GM21447 (cell line): ENCODE data around the gene CDIP1.

ENCODE experiments used
- ATAC-seq: cut with Tn5 transposase; IDR thresholded peaks from one replicate; pipeline ENCODE4 v1.9.1; 2021; ENCODE audit not compliant: unreplicated experiment

The CDIP1 gene

GRCh38 chr16:4515611-4516233 lies 22.9 kb downstream of the CDIP1 start:
- ATAC-seq: no peak

GRCh38 chr16:4514606-4515005 lies 24.0 kb downstream of the CDIP1 start:
- no peak for ATAC-seq

DNA sequence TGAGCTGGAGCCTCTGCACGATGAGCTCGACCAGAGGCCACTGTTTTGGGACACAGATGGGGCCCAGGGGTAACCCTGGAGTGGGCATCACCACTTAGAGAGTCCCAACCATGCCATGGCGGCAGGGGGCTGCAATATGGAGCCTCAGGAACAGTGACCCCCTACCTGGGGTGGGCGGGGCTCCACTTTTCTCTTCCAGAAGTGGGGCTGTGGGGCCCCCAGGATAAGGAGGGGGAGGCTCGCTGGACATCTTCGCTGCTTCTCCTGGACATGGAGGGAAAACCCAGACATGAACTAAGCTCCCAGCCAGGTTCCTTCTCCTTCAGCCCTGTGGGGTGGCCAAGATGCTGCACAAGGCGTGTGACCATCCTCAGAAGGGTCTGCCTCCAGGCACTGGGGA lies 24.7 kb downstream of the CDIP1 start:
- no peak for ATAC-seq

- no peak for ATAC-seq
These were observed 25.3 kb downstream of the CDIP1 start for GRCh38 chr16:4513086-4513860.

- ATAC-seq: no peak
These were observed 26.1 kb downstream of the CDIP1 start for GRCh38 chr16:4512473-4512872.

- ATAC-seq: no peak
These were observed 27.0 kb downstream of the CDIP1 start for GRCh38 chr16:4511441-4512082.

- ATAC-seq: no peak
These were observed 27.7 kb downstream of the CDIP1 start for GRCh38 chr16:4510747-4511426.

DNA sequence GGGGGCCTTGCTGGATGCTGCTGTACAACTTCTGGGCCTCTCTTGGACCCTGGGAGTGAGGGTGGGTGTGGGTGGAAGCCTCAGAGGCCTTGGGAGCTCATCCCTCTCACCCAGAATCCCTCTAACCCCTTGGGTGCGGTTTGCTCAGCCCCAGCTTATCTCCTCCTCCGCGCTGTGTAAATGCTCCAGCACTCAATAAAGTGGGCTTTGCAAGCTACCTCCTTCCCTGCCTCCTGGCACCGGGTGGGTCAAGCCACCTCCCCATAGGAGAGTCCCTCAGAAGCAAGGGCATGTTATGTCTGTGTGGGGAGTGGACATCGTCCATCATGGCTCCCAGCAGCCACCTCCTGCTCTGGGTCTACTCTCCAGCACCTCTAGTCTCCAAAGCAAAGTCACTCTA lies 28.4 kb downstream of the CDIP1 start:
- no peak for ATAC-seq

DNA sequence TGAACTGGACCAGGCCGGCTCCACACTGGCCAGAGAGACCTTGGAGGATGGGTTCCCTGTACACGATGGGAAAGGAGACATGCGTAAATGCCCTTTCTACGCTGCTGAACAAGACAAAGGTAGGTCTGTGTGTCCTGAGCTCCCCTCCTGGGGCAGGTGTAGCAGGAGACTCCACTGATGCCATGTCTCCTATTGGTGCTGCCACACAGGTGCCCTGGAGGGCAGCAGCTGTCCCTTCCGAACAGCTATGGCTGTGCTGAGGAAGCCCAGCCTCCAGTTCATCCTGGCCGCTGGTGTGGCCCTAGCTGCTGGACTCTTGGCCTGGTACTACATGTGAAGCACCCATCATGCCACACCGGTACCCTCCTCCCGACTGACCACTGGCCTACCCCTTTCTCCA lies 29.2 kb downstream of the CDIP1 start:
- no peak for ATAC-seq

DNA sequence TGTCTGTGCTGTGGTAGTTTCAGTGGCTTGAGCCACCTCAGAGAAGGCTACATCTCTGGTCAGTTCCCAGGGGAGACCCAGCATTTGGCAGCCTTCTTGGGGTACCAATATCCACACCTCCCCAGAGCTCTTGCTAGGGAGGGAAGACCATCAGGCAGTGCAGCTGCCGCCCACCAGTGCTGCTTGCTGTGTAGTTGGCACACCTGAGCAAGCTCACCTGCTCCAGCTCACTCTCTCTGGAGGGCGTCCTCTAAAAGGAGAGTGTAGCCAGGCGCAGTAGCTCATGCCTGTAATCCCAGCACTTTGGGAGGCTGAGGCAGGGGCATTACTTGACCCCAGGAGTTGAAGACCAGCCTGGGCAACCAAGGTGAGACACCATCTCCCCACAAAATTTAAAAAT lies 29.8 kb downstream of the CDIP1 start:
- no peak for ATAC-seq

- no peak for ATAC-seq
These were observed 30.8 kb downstream of the CDIP1 start for GRCh38 chr16:4507588-4508345.

DNA sequence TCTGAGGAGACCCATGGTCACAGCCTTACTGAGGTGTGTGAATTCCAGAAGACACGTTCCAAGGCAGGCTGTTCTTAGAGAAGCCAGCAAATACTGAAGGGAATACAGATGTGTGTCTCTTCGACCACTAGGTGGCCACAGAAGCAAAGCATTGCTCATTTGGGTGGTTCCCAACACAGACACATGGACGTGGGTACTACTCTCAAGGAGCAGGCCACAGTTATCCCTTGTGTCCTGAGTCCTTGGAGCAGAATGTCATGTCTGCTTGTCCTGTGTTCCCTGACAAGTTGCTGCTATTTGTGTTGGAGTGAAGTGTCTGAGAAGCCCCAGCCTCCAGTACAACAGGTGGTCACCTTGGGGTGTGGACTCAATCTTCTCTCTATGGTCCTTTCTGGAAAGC lies 32.1 kb downstream of the CDIP1 start:
- ATAC-seq: no peak

- peak; percentile 89 for ATAC-seq
These were observed 33.0 kb downstream of the CDIP1 start for GRCh38 chr16:4505356-4506147.

- no peak for ATAC-seq
These were observed 37.5 kb downstream of the CDIP1 start for GRCh38 chr16:4501071-4501478.

GRCh38 chr16:4500272-4500671 lies 38.3 kb downstream of the CDIP1 start:
- no peak for ATAC-seq

DNA sequence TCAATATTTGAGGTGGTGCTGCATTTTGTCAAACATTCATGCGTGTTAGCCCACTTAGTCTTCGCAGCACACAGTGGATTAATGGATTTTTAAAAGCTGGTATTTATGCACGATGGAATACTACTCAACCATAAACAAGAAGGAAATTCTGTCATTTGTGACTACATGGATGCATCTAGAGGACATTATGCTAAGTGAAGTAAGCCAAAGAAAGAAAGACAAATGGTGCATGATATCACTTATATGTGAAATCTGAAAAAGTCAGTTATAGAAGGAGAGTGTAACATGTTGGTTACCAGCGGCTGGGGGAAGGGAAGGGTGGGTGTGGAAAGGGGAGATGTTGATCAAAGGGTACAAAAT lies 39.4 kb downstream of the CDIP1 start:
- no peak for ATAC-seq

DNA sequence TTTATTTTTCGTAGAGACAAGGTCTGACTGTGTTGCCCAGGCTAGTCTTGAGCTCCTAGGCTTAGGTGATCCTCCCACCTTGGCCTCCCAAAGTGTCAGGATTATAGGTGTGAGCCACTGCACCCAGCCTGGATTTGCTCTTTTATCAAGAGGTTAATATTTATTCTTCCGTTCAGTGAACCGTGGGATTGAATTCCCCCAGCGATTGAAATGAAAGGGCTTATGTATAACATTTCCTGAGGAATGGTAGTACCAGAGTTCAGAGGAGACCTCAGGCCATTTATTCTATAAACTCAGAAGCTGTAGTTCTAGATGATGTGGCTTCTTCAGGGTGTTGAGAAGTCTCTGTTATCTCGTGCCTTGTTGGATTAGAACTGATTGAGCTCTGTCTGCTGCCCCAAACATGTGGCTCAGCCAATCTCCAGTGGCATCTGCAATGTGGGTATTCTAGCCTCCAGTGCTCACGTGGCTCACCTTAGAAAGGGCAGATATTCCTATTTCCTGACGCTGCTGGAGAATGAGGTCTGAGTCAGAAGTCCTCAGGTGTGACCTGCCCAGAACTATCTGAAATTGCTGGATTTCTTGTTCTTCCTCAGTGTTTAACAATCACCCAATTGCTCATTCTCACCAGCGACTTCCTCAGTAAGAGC lies 39.9 kb downstream of the CDIP1 start:
- no peak for ATAC-seq

GRCh38 chr16:4496305-4496704 lies 42.3 kb downstream of the CDIP1 start:
- no peak for ATAC-seq

GRCh38 chr16:4495766-4496165 lies 42.8 kb downstream of the CDIP1 start:
- ATAC-seq: no peak
